RWPE1 (cell line): ENCODE measurements around the gene CELF3.

Experiments
- CTCF ChIA-PET: fragments of 350-600 bp; sonication (Branson Sonifier 250); formaldehyde crosslinking; extraction: SDS; loops from one replicate; lab custom pipeline; 2021; lab: Yijun Ruan, JAX
- POLR2A ChIA-PET: fragments of 400-600 bp; formaldehyde crosslinking; extraction: SDS; loops from one replicate; lab custom pipeline; 2020; ENCODE audit warnings: antibody characterized with exemption; ENCODE audit not compliant: low non-redundant PET; lab: Yijun Ruan, JAX
- DNase-seq: peaks from one replicate; pipeline ENCODE4 v3.0.0; 2012; ENCODE audit warnings: low spot score
- H3K27ac ChIP-seq: fragments of 450-650 bp; 2 replicates; pipeline ENCODE4 v1.5.1; 2017
- CTCF ChIP-seq: fragments of 450-650 bp; conservative IDR thresholded peaks from 2 replicates; pipeline ENCODE4 v1.5.1; 2017; ENCODE audit warnings: low read depth, mild to moderate bottlenecking

Gene CELF3

GRCh38 chr1:151716771-151717631 lies at the start of gene CELF3:
Gene CELF3 (minus strand): TSS chr1:151716803. CDS start chr1:151716020, 783 bp downstream.
- CTCF ChIA-PET = interaction anchor here (0.5 to 1.8 kb wide), 3 partner anchors 18 to 162 kb away, joined by 3 to 5 read pairs (median 3); no protein-coding TSS in a partner anchor
- H3K27ac ChIP-seq = no peak within 1 kb of the TSS
- POLR2A ChIA-PET = no interaction called here
- TF ChIP-seq CTCF = no peak
- peak; percentile 48 for DNase-seq

GRCh38 chr1:151763990-151764389 lies 47.4 kb upstream of the CELF3 start:
- ChIA-PET POLR2A (no interaction called here), CTCF (interaction anchor here (1.2 kb wide), 1 partner anchor 22 kb away, joined by 4 read pairs; no protein-coding TSS in a partner anchor)
- DNase-seq = no peak

GRCh38 chr1:151762941-151763921 lies 46.6 kb upstream of the CELF3 start, which contains the start of gene MRPL9:
Gene MRPL9 (minus strand): TSS chr1:151763496. CDS start chr1:151763479, 17 bp downstream.
- DNase-seq = peak; percentile 90
- H3K27ac ChIP-seq = peak within 1 kb of the TSS; percentile 90
- TF ChIP-seq CTCF = no peak
- POLR2A ChIA-PET = no interaction called here
- CTCF ChIA-PET = interaction anchor here (0.5 to 1.2 kb wide), 4 partner anchors 23 to 229 kb away, joined by 3 to 4 read pairs (median 3); no protein-coding TSS in a partner anchor

More at GRCh38 chr1:151763990-151764389, 47.4 kb upstream of the CELF3 start:
- no peak for TF ChIP-seq CTCF
- H3K27ac ChIP-seq = no peak overlapping the region

- TF ChIP-seq CTCF = no peak
- ChIA-PET CTCF (interaction anchor here (1.5 kb wide), 1 partner anchor 30 kb away, joined by 3 read pairs; the partner anchor contains the start of gene TDRKH), POLR2A (no interaction called here)
- no peak overlapping the region for H3K27ac ChIP-seq
- DNase-seq = no peak
These were observed 44.2 kb upstream of the CELF3 start for GRCh38 chr1:151760597-151761385.

GRCh38 chr1:151759241-151759640 lies 42.6 kb upstream of the CELF3 start:
- ChIA-PET POLR2A (interaction anchor here (0.7 kb wide), 1 partner anchor 210 kb away, joined by 3 read pairs; no protein-coding TSS in a partner anchor), CTCF (no interaction called here)
- no peak for DNase-seq
- no peak overlapping the region for H3K27ac ChIP-seq
- TF ChIP-seq CTCF = no peak
